Thymus (tissue), 11 donors: ENCODE data around the gene MCHR1. TPM values are rescaled to one million over a fixed set of nuclear protein-coding genes. Genes with fewer than 3 reads are reported as not detected.
"Not testable (repeated sequence)": the region's sequence is repeated elsewhere in the genome, so short reads cannot be mapped to it uniquely, and the experiment has no call there.

ENCODE experiments used
- DNase-seq, 9 donors: peaks; one replicate each; pipeline ENCODE4 v3.0.0-alpha.2; 2013; ENCODE audit warnings: low spot score in 9 of 9, low read depth in 6 of 9, missing footprints in 1 of 9
- H3K27ac ChIP-seq, 2 donors: one replicate each; pipeline ENCODE4 v1.5.1; 2013; ENCODE audit warnings: control low read depth in 1 of 2, low read depth in 1 of 2, low read length in 1 of 2, mild to moderate bottlenecking in 1 of 2, moderate library complexity in 1 of 2
- H3K27me3 ChIP-seq, 2 donors: one replicate each; pipeline ENCODE4 v1.5.1; 2013; ENCODE audit warnings: low read length in 1 of 2; ENCODE audit not compliant: control insufficient read depth in 2 of 2, insufficient read depth in 1 of 2
- H3K36me3 ChIP-seq, 2 donors: one replicate each; pipeline ENCODE4 v1.5.1; 2013; ENCODE audit warnings: low read length in 1 of 2, mild to moderate bottlenecking in 1 of 2, moderate library complexity in 1 of 2; ENCODE audit not compliant: control insufficient read depth in 2 of 2, insufficient read depth in 2 of 2
- H3K4me1 ChIP-seq, 2 donors: one replicate each; pipeline ENCODE4 v1.5.1; 2013; ENCODE audit warnings: low read length in 2 of 2; ENCODE audit not compliant: control insufficient read depth in 2 of 2, insufficient read depth in 2 of 2
- H3K4me3 ChIP-seq, 2 donors: one replicate each; pipeline ENCODE4 v1.5.1; 2013; ENCODE audit warnings: low read length in 2 of 2, control low read depth in 1 of 2, mild to moderate bottlenecking in 1 of 2
- H3K9me3 ChIP-seq, 2 donors: one replicate each; pipeline ENCODE4 v1.5.1; 2013; ENCODE audit warnings: low read length in 1 of 2, mild to moderate bottlenecking in 1 of 2; ENCODE audit not compliant: control insufficient read depth in 2 of 2, insufficient read depth in 1 of 2
- WGBS: extraction: QIAGEN DNeasy Blood & Tissue Kit; methylation state at CpG from one replicate; pipeline ENCODE4 v1.1.7; 2013; 5-methylcytosine and 5-hydroxymethylcytosine counted together
- polyA plus RNA-seq: library from polyadenylated mRNA; stranded (reverse); fragments of 200-250 nt; gene quantifications from one replicate; pipeline ENCODE4 v1.2.3, GENCODE V29; 2013
- total RNA-seq: library from RNA; stranded (reverse); fragments of 120-200 nt; gene quantifications from one replicate; pipeline ENCODE4 v1.2.4, GENCODE V29; 2013
- donor health status: healthy.

MCHR1 gene
- total and polyA plus RNA-seq, 2 donors, result 0.24 to 0.39 TPM

DNA sequence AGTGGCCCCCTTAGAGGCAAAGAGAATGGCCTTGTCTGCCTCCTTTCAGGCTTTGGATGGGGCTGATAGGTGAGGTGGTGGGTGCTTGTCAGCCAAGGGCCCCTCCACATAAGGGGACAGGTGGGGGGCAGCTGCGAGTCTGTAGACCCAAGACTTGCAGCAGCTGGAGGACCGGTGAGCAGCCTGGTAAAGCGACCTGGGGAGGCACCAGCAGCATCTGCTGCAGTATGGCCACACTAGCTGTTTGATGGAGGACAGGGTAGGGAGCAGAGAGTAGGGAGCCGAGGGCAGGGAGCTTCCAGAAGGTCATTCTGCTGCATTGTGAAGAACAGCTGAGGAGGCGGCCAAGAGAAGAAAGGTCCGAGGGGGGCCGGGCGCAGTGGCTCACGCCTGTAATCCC, 25.9 kb upstream of the MCHR1 start:
- H3K4me1 ChIP-seq, result peaks cover 0 to 18% of the 10 kb centered on the region in 2 donors
- H3K4me3 ChIP-seq, result no peak overlapping the region
- WGBS, result 98% methylated on average over 9 of the region's 9 CpGs
- H3K36me3 ChIP-seq, result peaks cover 0 to 8% of the 10 kb centered on the region in 2 donors
- H3K27me3 ChIP-seq, result no peaks in the 10 kb centered on the region
- no peak for DNase-seq
- H3K9me3 ChIP-seq, result no peaks in the 10 kb centered on the region
- H3K27ac ChIP-seq, result peak overlapping the region in 1 of 2 donors; percentile 18

DNA sequence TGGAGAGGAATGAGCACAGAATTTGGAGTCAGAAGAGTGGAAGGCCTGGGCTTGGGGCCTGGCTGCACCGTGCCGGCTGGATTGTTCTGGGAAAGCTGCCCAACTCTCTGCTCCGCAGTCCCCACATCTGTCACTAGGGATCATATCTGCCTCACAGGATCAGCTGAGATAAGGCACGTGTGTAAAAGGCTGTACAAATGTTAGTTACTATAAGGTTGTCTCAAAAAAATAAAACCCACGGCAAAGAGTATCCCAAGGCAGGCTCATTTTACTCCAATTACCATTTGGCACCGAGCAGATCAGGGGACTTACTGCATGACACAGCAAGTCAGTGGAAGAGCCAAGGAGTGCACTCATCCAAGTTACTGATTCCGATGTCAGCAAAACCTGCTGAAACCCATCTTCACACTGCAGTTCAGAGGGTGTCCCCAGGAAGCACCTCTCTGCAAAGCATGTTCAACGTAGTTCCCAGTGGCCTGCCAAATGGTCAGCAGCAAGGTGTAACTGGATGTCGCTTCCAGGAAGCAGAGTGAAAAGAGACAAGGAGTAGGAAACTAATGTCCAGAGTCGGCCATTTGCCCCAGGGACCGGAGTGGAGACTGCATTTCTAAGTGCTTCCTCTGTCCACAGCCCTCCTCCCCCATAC, 24.6 kb upstream of the MCHR1 start:
- Histone ChIP-seq H3K4me1 (peaks cover 0 to 16% of the 10 kb centered on the region in 2 donors), H3K36me3 (peaks cover 0 to 15% of the 10 kb centered on the region in 2 donors), H3K9me3 (no peaks in the 10 kb centered on the region), H3K4me3 (no peak overlapping the region), H3K27me3 (no peaks in the 10 kb centered on the region), H3K27ac (peak overlapping the region in 1 of 2 donors; percentile 20)
- no peak for DNase-seq
- 90% methylated on average over 11 of the region's 11 CpGs for WGBS

DNA sequence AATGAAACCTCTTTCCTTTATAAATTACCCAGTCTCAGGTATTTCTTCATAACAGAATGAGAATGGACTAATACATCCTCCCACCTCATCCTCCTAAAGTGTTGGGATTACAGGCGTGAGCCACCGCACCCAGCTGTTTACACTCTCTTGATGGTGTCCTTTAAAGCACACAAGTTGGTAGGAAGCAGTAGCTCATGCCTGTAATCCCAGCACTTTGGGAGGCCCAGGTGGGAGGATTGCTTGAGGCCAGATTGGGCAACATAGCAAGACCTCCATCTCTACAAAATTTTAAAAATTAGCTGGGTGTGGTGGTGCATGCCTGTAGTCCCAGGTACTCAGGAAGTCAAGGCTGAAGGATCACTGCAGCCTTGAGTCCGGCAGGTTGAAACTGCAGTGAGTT, 23.3 kb upstream of the MCHR1 start:
- peaks cover 7 to 20% of the 10 kb centered on the region in 2 donors for H3K36me3 ChIP-seq
- not testable (repeated sequence) for DNase-seq, H3K4me3 ChIP-seq, H3K27me3 ChIP-seq, H3K9me3 ChIP-seq, H3K27ac ChIP-seq
- H3K4me1 ChIP-seq, result peaks cover 0 to 16% of the 10 kb centered on the region in 2 donors
- 99% methylated on average over 3 of the region's 3 CpGs for WGBS

DNA sequence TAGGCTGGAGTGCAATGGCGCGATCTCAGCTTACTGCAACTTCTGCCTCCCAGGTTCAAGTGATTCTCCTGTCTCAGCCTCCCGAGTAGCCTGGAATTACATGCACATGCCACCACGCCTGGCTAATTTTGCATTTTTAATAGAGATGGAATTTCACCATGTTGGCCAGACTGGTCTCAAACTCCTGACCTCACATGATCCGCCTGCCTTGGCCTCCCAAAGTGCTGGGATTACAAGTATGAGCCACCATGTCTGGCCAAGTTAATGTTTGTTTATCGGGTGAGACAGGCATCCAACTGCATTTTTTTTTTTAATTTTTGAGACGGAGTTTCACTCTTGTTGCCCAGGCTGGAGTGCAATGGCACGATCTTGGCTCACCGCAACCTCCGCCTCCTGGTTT, 22.6 kb upstream of the MCHR1 start:
- not testable (repeated sequence) for H3K4me3 ChIP-seq, H3K27ac ChIP-seq, H3K27me3 ChIP-seq, DNase-seq, H3K9me3 ChIP-seq
- H3K36me3 ChIP-seq, result peaks cover 10 to 23% of the 10 kb centered on the region in 2 donors
- peaks cover 0 to 16% of the 10 kb centered on the region in 2 donors for H3K4me1 ChIP-seq
- 97% methylated on average over 10 of the region's 10 CpGs for WGBS

DNA sequence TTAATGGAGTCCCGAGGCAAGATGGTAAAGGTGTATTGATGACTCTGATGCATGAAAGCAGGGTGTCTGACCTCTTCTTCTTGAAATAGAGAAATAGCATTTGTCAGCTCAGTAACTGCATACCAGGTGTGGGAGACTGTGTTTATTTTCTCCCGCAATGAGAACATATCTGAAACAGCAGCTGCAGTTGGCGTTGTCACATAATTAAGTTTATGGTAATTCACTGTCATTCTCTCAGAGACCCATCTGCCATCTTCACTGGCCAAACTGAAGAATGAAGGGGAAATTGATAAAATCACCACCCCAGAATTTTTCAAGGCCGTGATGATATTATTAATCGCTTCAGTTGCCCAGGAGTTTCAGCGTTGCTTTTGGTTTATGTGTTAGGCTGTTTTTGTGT, 20.1 kb upstream of the MCHR1 start:
- H3K36me3 ChIP-seq, result peaks cover 22 to 28% of the 10 kb centered on the region in 2 donors
- H3K4me3 ChIP-seq, result no peak overlapping the region
- H3K27ac ChIP-seq, result no peak overlapping the region
- 96% methylated on average over 6 of the region's 6 CpGs for WGBS
- peaks cover 0 to 2% of the 10 kb centered on the region in 2 donors for H3K4me1 ChIP-seq
- no peak for DNase-seq
- H3K27me3 ChIP-seq, result no peaks in the 10 kb centered on the region
- H3K9me3 ChIP-seq, result no peaks in the 10 kb centered on the region

DNA sequence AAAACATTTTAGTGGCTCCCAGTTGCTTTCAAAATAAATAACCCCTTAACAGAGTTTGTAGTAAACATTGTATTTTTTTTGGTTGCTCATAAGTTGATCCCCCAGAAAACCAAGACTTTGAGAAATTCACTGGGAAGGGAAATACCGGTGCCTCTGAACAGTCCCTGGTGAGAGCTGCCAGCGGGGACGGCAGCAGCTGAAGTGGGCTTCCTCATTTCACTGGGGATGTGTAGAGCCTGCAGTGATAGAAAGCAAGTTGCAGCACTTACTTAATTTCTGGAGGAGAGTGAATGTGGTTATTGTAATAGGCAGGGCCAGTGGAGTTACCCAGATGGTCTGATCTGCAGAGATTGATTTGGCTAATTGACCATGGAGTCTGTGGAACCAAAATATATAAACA, 18.6 kb upstream of the MCHR1 start:
- H3K9me3 ChIP-seq, result no peaks in the 10 kb centered on the region
- no peak for DNase-seq
- no peak overlapping the region for H3K27ac ChIP-seq
- no peaks in the 10 kb centered on the region for H3K4me1 ChIP-seq
- no peak overlapping the region for H3K4me3 ChIP-seq
- no peaks in the 10 kb centered on the region for H3K27me3 ChIP-seq
- peaks cover 19 to 26% of the 10 kb centered on the region in 2 donors for H3K36me3 ChIP-seq
- 79% methylated on average over 3 of the region's 3 CpGs for WGBS

DNA sequence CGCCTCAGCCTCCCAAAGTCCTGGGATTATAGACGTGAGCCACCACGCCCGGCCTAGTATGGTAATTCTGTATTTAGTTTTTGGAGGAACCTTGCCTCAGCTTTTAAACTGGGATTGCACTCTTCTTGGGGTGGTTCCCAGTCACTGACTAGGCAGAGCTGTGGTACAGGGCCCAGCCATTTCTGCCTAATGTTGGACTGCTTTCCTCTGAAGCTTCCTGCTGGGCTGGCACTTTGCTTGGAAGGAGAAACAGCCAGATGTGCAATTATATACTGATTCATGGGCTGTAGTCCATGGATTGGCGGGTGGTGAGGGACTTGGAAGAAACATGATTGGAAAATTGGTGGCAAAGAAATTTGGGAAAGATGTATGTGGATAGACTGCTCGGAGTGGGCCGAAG, 17.6 kb upstream of the MCHR1 start:
- Histone ChIP-seq H3K4me3 (no peak overlapping the region), H3K27ac (no peak overlapping the region)

DNA sequence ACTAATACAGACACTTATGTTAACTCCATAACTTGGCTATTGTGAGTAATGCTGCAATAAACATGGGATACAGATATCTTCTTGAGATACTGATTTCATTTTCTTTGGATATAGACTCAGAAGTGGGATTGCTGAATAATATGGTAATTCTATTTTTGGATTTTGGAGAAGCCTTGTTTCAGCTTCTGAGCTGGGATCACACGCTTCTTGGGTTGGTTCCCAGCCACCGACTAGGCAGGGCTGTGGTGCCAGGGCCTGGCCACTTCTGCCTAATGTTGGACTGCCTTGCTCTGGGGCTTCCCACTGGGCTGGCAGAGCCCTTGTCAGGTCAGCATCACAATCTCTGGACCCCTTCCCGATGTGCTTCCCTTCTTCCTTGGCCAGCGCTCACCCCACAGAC, 14.0 kb upstream of the MCHR1 start:
- 95% methylated on average over 4 of the region's 4 CpGs for WGBS
- no peak overlapping the region for H3K27ac ChIP-seq
- DNase-seq, result no peak
- H3K36me3 ChIP-seq, result peaks cover 12 to 37% of the 10 kb centered on the region in 2 donors
- peaks cover 0 to 6% of the 10 kb centered on the region in 2 donors for H3K4me1 ChIP-seq
- H3K27me3 ChIP-seq, result no peaks in the 10 kb centered on the region
- H3K4me3 ChIP-seq, result no peak overlapping the region
- no peaks in the 10 kb centered on the region for H3K9me3 ChIP-seq

More for the DNA sequence above, 17.6 kb upstream of the MCHR1 start:
- no peak for DNase-seq
- peaks cover 19 to 26% of the 10 kb centered on the region in 2 donors for H3K36me3 ChIP-seq
- no peaks in the 10 kb centered on the region for H3K27me3 ChIP-seq
- WGBS, result 99% methylated on average over 7 of the region's 7 CpGs
- H3K9me3 ChIP-seq, result no peaks in the 10 kb centered on the region
- no peaks in the 10 kb centered on the region for H3K4me1 ChIP-seq

DNA sequence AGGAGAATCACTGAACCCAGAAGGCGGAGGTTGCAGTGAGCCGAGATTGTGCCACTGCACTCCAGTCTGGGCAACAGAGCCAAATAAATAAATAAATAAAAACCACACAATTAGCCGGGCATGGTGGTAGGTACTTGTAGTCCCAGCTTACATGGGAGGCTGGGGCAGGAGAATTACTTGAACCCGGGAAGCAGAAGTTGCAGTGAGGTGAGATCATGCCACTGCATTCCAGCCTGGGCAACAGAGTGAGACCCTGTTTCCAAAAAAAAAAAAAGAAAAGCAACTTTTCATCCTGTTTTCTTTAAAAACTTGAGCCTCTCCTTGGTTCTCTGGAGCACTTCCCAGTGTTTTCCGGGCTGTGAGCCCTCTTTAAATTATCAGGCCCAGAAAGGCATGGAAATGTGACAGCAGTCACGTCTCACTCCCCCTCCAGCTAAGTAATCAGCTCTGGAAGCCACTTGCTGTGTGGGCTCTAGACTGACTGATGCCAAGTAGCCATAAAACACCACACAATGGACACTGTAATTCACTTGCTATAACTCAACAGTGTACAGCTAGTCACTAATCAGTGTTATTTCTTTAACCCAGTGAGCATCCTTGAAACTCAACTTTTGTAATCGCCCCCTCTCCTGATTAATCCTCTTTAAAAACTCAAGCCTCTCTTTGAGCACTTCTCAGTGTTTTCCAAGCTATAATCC, 13.0 kb upstream of the MCHR1 start:
- H3K27me3 ChIP-seq, result no peaks in the 10 kb centered on the region
- no peak for DNase-seq
- no peaks in the 10 kb centered on the region for H3K9me3 ChIP-seq
- peaks cover 4 to 30% of the 10 kb centered on the region in 2 donors for H3K36me3 ChIP-seq
- no peak overlapping the region for H3K27ac ChIP-seq
- peaks cover 0 to 6% of the 10 kb centered on the region in 2 donors for H3K4me1 ChIP-seq
- WGBS, result 94% methylated on average over 7 of the region's 7 CpGs
- H3K4me3 ChIP-seq, result no peak overlapping the region
